Kidney (tissue), 14 donors: ENCODE measurements around the gene ARL4A. TPM values are rescaled to one million over a fixed set of nuclear protein-coding genes. Genes with fewer than 3 reads are reported as not detected.
"Not testable (repeated sequence)": the region's sequence is repeated elsewhere in the genome, so short reads cannot be mapped to it uniquely, and the experiment has no call there.

Experiments
- DNase-seq, 5 donors: peaks; one replicate each; pipeline ENCODE4 v3.0.0-alpha.2; 2013 to 2020
- FAIRE-seq: peaks from 2 replicates; lab custom pipeline; 2012; peaks lifted over from hg19 to GRCh38; lab: Jason Lieb, UNC
- H3K27ac ChIP-seq, 2 donors: one replicate each; pipeline ENCODE4 v1.7.0; 2013; ENCODE audit warnings: low read depth in 2 of 2, low read length in 2 of 2, inconsistent platforms in 1 of 2
- H3K27me3 ChIP-seq: one replicate; pipeline ENCODE4 v1.7.1; 2013; ENCODE audit warnings: low read length, inconsistent platforms; ENCODE audit not compliant: control insufficient read depth, insufficient read depth
- H3K36me3 ChIP-seq, 3 donors: one replicate each; pipeline versions ENCODE4 v1.7.0 to v1.7.1; 2013; ENCODE audit warnings: low read length in 3 of 3, control low read depth in 1 of 3, inconsistent platforms in 1 of 3; ENCODE audit not compliant: insufficient read depth in 3 of 3, control insufficient read depth in 2 of 3
- H3K4me1 ChIP-seq, 3 donors: one replicate each; pipeline versions ENCODE4 v1.7.0 to v1.7.1; 2013; ENCODE audit warnings: low read length in 3 of 3, inconsistent platforms in 1 of 3, low read depth in 1 of 3; ENCODE audit not compliant: control insufficient read depth in 2 of 3, insufficient read depth in 2 of 3
- H3K4me3 ChIP-seq, 3 donors: one replicate each; pipeline versions ENCODE4 v1.7.0 to v1.8.1; 2013; ENCODE audit warnings: low read length in 3 of 3, control low read depth in 1 of 3, inconsistent platforms in 1 of 3
- H3K9ac ChIP-seq, 3 donors: one replicate each; pipeline versions ENCODE4 v1.7.0 to v1.7.1; 2013; ENCODE audit warnings: low read length in 3 of 3, control low read depth in 1 of 3, inconsistent platforms in 1 of 3
- H3K9me3 ChIP-seq, 3 donors: one replicate each; pipeline versions ENCODE4 v1.7.0 to v1.7.1; 2013; ENCODE audit warnings: low read length in 3 of 3, control low read depth in 1 of 3, inconsistent platforms in 1 of 3; ENCODE audit not compliant: control insufficient read depth in 2 of 3, insufficient read depth in 1 of 3
- intact Hi-C: fragments of 100-400 bp; cut with DNase I; formaldehyde crosslinking; loops from one replicate; pipeline ENCODE4 v1.11.1; 2022
- polyA plus RNA-seq: library from polyadenylated mRNA; stranded (reverse); fragments of 350-450 nt; fragmentation: Illumina TruSeq; extraction: RNeasy Lipid Tissue Mini Kit (QIAGEN cat#74804); gene quantifications from one replicate; pipeline ENCODE4 v1.2.3, GENCODE V29; 2014; ENCODE audit warnings: low read depth, low replicate concordance; ENCODE audit not compliant: insufficient read depth
- total RNA-seq: library from RNA; stranded (reverse); fragmentation: NEBNext Ultra II Directional; extraction: Animal tissue kit (Norgen Biotek cat#: 25700); gene quantifications from one replicate; pipeline ENCODE4 v1.2.1, GENCODE V29; 2021
- TF ChIP-seq, protein P1 (sequence below): IDR thresholded peaks from 3 replicates; pipeline ENCODE4 v1.5.1; 2012; ENCODE audit warnings: mild to moderate bottlenecking, moderate library complexity, borderline replicate concordance; ENCODE audit not compliant: insufficient read depth; ENCODE audit errors: extremely low read depth
- donor health status: control.
- donor health status: control.
- donor health status: control.
- donor health status: control.
- donor health status: control.
- donor health status: DM: yes; HTN: yes; CAD: no.
- donor health status: Normal renal cell carcinoma (clear cell type).

ARL4A gene
- total and polyA plus RNA-seq, 2 donors from 2014 or later = 11.8 to 21.6 TPM

DNA sequence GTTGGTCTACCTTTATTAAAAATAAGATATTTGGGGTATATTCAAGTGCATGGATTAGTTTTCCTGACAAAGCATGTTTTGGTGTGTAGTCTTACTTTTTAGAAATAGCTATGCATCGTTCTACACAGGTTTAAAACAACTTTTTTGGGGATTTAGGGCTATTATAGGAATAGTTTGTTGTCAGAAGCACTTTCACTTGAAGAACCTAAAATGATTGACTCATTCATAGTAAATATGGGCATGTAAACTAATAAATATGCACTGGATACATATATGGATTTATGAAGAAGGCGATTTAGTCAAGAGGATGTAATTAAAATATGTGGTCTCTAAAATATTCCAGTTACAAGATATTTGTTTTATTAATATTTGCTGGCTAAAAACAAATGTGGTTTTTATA, 2.0 kb downstream of the ARL4A start:
- peak overlapping the region; percentile 11 to 50 (median 40) for H3K4me3 ChIP-seq
- H3K27ac ChIP-seq = no peak overlapping the region
- H3K9ac ChIP-seq = peak overlapping the region in 1 of 3 donors; percentile 32

GRCh38 chr7:12690041-12690878, 2.8 kb downstream of the ARL4A start:
- peaks cover 0 to 2% (median 0%) of the 10 kb centered on the region in 3 donors for H3K4me1 ChIP-seq
- TF ChIP-seq, protein P1, sequence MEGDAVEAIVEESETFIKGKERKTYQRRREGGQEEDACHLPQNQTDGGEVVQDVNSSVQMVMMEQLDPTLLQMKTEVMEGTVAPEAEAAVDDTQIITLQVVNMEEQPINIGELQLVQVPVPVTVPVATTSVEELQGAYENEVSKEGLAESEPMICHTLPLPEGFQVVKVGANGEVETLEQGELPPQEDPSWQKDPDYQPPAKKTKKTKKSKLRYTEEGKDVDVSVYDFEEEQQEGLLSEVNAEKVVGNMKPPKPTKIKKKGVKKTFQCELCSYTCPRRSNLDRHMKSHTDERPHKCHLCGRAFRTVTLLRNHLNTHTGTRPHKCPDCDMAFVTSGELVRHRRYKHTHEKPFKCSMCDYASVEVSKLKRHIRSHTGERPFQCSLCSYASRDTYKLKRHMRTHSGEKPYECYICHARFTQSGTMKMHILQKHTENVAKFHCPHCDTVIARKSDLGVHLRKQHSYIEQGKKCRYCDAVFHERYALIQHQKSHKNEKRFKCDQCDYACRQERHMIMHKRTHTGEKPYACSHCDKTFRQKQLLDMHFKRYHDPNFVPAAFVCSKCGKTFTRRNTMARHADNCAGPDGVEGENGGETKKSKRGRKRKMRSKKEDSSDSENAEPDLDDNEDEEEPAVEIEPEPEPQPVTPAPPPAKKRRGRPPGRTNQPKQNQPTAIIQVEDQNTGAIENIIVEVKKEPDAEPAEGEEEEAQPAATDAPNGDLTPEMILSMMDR = no peak
- intact Hi-C loops = no loop called here
- H3K36me3 ChIP-seq = no peaks in the 10 kb centered on the region
- peak overlapping the region in 1 of 3 donors; percentile 2 for H3K9ac ChIP-seq
- FAIRE-seq = no peak
- H3K4me3 ChIP-seq = peak overlapping the region in 2 of 3 donors; percentile 0 to 5
- no peak for DNase-seq
- no peaks in the 10 kb centered on the region for H3K27me3 ChIP-seq
- no peak overlapping the region for H3K27ac ChIP-seq
- no peaks in the 10 kb centered on the region for H3K9me3 ChIP-seq

More for the DNA sequence above, 2.0 kb downstream of the ARL4A start:
- Histone ChIP-seq H3K4me1 (peaks cover 0 to 2% (median 0%) of the 10 kb centered on the region in 3 donors), H3K36me3 (no peaks in the 10 kb centered on the region), H3K9me3 (no peaks in the 10 kb centered on the region), H3K27me3 (no peaks in the 10 kb centered on the region)
- DNase-seq (no peak), FAIRE-seq (no peak)
- TF ChIP-seq, protein P1 = no peak
- intact Hi-C loops = no loop called here

DNA sequence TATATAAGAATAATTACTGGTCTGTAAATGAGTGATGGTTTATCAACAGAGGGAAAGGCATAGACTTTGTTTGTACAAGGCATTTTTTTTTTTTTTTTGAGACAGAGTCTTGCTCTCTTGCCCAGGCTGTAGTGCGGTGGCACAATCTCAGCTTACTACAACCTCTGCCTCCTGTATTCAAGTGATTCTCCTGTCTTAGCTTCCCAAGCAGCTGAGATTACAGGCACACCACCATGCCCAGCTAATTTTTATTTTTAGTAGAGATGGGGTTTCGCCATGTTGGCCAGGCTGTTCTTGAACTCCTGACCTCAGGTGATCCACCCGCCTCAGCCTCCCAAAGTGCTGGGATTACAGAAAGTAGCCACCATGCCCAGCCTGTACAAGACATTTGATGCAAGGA, 4.0 kb downstream of the ARL4A start:
- H3K27me3 ChIP-seq, H3K27ac ChIP-seq, H3K9ac ChIP-seq, H3K36me3 ChIP-seq, FAIRE-seq, DNase-seq, H3K9me3 ChIP-seq, intact Hi-C loops, H3K4me1 ChIP-seq, H3K4me3 ChIP-seq: not testable (repeated sequence)

DNA sequence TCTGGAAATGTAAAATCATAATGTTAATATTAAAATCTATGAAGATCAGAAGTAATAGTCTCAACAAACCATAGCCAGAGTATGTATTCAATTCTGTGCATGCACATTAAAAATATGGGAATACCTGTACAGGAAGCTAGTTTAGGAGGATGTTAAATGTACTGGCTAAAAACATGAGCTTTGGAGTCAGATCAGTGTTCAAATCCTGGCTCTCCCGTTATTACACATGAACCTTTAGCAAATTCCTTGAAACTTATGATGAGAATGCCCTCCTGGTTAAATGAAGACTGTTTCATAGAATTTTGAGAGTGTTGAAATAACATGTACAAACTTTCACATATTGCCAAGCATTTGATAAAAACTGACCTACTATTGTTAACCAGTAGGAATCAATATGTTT, 4.6 kb downstream of the ARL4A start:
- no peak overlapping the region for H3K27ac ChIP-seq
- no peaks in the 10 kb centered on the region for H3K9me3 ChIP-seq
- no peaks in the 10 kb centered on the region for H3K36me3 ChIP-seq
- DNase-seq (no peak), FAIRE-seq (no peak)
- no peak overlapping the region for H3K9ac ChIP-seq
- H3K4me3 ChIP-seq = no peak overlapping the region
- intact Hi-C loops = no loop called here
- H3K4me1 ChIP-seq = peaks cover 0 to 2% (median 0%) of the 10 kb centered on the region in 3 donors
- TF ChIP-seq, protein P1 = no peak
- H3K27me3 ChIP-seq = no peaks in the 10 kb centered on the region
